ENCODE data around the gene MT1B. TPM values are rescaled to one million over a fixed set of nuclear protein-coding genes. Genes with fewer than 3 reads are reported as not detected.
A peak's percentile ranks its signal among the peaks of the same experiment; 100 is the strongest.

The MT1B gene
- total and polyA plus RNA-seq, 8 donors: 5.8 TPM; not detected in 7

GRCh38 chr16:56632848-56633365 lies 18.8 kb upstream of the MT1B start:
- no peak for DNase-seq
- Histone ChIP-seq H3K27me3 (peaks cover 0 to 60% (median 11%) of the 10 kb centered on the region in 3 donors), H3K9me3 (no peaks in the 10 kb centered on the region), H3K4me3 (peak overlapping the region; percentile 54 to 61 (median 57)), H3K27ac (peak overlapping the region; percentile 77 to 87 (median 85)), H3K4me1 (peaks cover 19 to 51% (median 35%) of the 10 kb centered on the region in 4 donors), H3K36me3 (no peaks in the 10 kb centered on the region)
- TF ChIP-seq EP300 (IDR thresholded peaks at IDR 0.05) (no peak), POLR2AphosphoS5 (IDR thresholded peaks at IDR 0.05) (no peak), POLR2A (IDR thresholded peaks at IDR 0.05) (no peak), CTCF (IDR thresholded peaks at IDR 0.05) (no peak)
- intact Hi-C loops (cut with DNase I; ENCODE audit: low total_unique reads): no loop called here
- WGBS, 5 donors: 38 to 48% (median 41%) methylated on average over 5 to 6 of the region's 6 CpGs

GRCh38 chr16:56633535-56633934 lies 18.2 kb upstream of the MT1B start:
- peak overlapping the region in 4 of 5 donors; percentile 80 to 87 (median 86) for H3K27ac ChIP-seq

GRCh38 chr16:56634715-56635440 lies 16.8 kb upstream of the MT1B start:
- peaks cover 0 to 80% (median 15%) of the 10 kb centered on the region in 3 donors for H3K27me3 ChIP-seq
- no peak for TF ChIP-seq CTCF (IDR thresholded peaks at IDR 0.05)
- TF ChIP-seq EP300 (IDR thresholded peaks at IDR 0.05): no peak
- TF ChIP-seq POLR2A (IDR thresholded peaks at IDR 0.05): no peak
- no peak for TF ChIP-seq POLR2AphosphoS5 (IDR thresholded peaks at IDR 0.05)
- peaks cover 30 to 71% (median 53%) of the 10 kb centered on the region in 4 donors for H3K4me1 ChIP-seq
- 24 to 62% (median 29%) methylated on average over 47 of the region's 47 CpGs for WGBS, 5 donors
- no peaks in the 10 kb centered on the region for H3K9me3 ChIP-seq
- DNase-seq: no peak
- peak overlapping the region; percentile 8 to 54 (median 22) for H3K4me3 ChIP-seq
- H3K27ac ChIP-seq: no peak overlapping the region
- H3K36me3 ChIP-seq: no peaks in the 10 kb centered on the region
- intact Hi-C loops (cut with DNase I; ENCODE audit: low total_unique reads): no loop called here

More at GRCh38 chr16:56633535-56633934, 18.2 kb upstream of the MT1B start:
- Histone ChIP-seq H3K27me3 (peaks cover 0 to 66% (median 12%) of the 10 kb centered on the region in 3 donors), H3K36me3 (no peaks in the 10 kb centered on the region), H3K4me1 (peaks cover 21 to 57% (median 41%) of the 10 kb centered on the region in 4 donors), H3K4me3 (peak overlapping the region; percentile 54 to 61 (median 57)), H3K9me3 (no peaks in the 10 kb centered on the region)
- WGBS, 5 donors: 52 to 75% (median 55%) methylated on average over 7 of the region's 7 CpGs
- intact Hi-C loops (cut with DNase I; ENCODE audit: low total_unique reads): no loop called here
- DNase-seq: no peak
- no peak for TF ChIP-seq CTCF (IDR thresholded peaks at IDR 0.05)

- peak overlapping the region; percentile 8 to 54 (median 22) for H3K4me3 ChIP-seq
These were observed 16.2 kb upstream of the MT1B start for GRCh38 chr16:56635441-56635967.

More at GRCh38 chr16:56635441-56635967, 16.2 kb upstream of the MT1B start:
- DNase-seq: no peak
- Histone ChIP-seq H3K36me3 (no peaks in the 10 kb centered on the region), H3K4me1 (peaks cover 30 to 72% (median 54%) of the 10 kb centered on the region in 4 donors), H3K9me3 (no peaks in the 10 kb centered on the region), H3K27ac (no peak overlapping the region), H3K27me3 (peaks cover 0 to 83% (median 15%) of the 10 kb centered on the region in 3 donors)
- 12 to 41% (median 13%) methylated on average over 22 to 40 of the region's 40 CpGs for WGBS, 5 donors
- TF ChIP-seq CTCF (IDR thresholded peaks at IDR 0.05): no peak
- no peak for TF ChIP-seq POLR2AphosphoS5 (IDR thresholded peaks at IDR 0.05)
- TF ChIP-seq POLR2A (IDR thresholded peaks at IDR 0.05): no peak
- TF ChIP-seq EP300 (IDR thresholded peaks at IDR 0.05): no peak
- intact Hi-C loops (cut with DNase I; ENCODE audit: low total_unique reads): no loop called here
